ENCODE measurements around the gene MPPED1. TPM values are rescaled to one million over a fixed set of nuclear protein-coding genes. Genes with fewer than 3 reads are reported as not detected.

MPPED1 gene
- total RNA-seq, 1 donor from 2014 or later: not detected

Other genes with a start within 250 kb of the MPPED1 start
- gene TTLL12, start 224.9 kb upstream of the MPPED1 start, total RNA-seq: 41.1 and 42.2 TPM in 2 replicates
- gene SCUBE1, start 68.6 kb upstream of the MPPED1 start, total RNA-seq: 0.39 and 0.44 TPM in 2 replicates

All from T-helper 1 cell treated with Interleukin-12 subunit alpha and Interleukin-12 subunit beta and Interleukin-4 antibody, amounts not matched to agents 30 ng/mL and 1 ng/mL, for 36 hours (primary cell).